KMS-11 (cell line): ENCODE measurements around the gene GRID1.

Source experiments
- H2AFZ ChIP-seq: fragments of 200-600 bp; sonication (generic); 2 replicates; pipeline ENCODE4 v1.6.1; 2016; ENCODE audit warnings: antibody characterized with exemption, mixed run types, low read depth
- H3K27ac ChIP-seq: fragments of 200-600 bp; sonication (generic); 2 replicates; pipeline ENCODE4 v1.6.1; 2016; ENCODE audit warnings: mild to moderate bottlenecking, mixed run types
- H3K27me3 ChIP-seq: fragments of 200-600 bp; sonication (generic); 2 replicates; pipeline ENCODE4 v1.6.1; 2017; ENCODE audit warnings: mild to moderate bottlenecking, low read depth, mixed run types, moderate library complexity; ENCODE audit not compliant: insufficient read depth
- H3K36me3 ChIP-seq: fragments of 200-600 bp; sonication (generic); 2 replicates; pipeline ENCODE4 v1.6.1; 2017; ENCODE audit warnings: mild to moderate bottlenecking, mixed run types; ENCODE audit not compliant: insufficient read depth
- H3K4me1 ChIP-seq: fragments of 200-600 bp; sonication (generic); 2 replicates; pipeline ENCODE4 v1.6.1; 2016; ENCODE audit warnings: mild to moderate bottlenecking, low read depth, mixed run types; ENCODE audit not compliant: poor library complexity, severe bottlenecking
- H3K4me2 ChIP-seq: fragments of 200-600 bp; sonication (generic); 2 replicates; pipeline ENCODE4 v1.7.0; 2016; ENCODE audit warnings: mild to moderate bottlenecking, mixed run types
- H3K4me3 ChIP-seq: fragments of 200-600 bp; sonication (generic); IDR thresholded peaks from 2 replicates; pipeline ENCODE4 v1.6.1; 2017; ENCODE audit warnings: low read depth, low read length, mixed read lengths; ENCODE audit not compliant: insufficient read depth
- H3K79me2 ChIP-seq: fragments of 200-600 bp; sonication (generic); 2 replicates; pipeline ENCODE4 v1.6.1; 2016; ENCODE audit warnings: low read depth, mixed run types; ENCODE audit not compliant: insufficient read depth
- H3K9ac ChIP-seq: fragments of 200-600 bp; sonication (generic); 2 replicates; pipeline ENCODE4 v1.6.1; 2016; ENCODE audit warnings: mild to moderate bottlenecking, mixed run types
- H4K20me1 ChIP-seq: fragments of 200-600 bp; sonication (generic); 2 replicates; pipeline ENCODE4 v1.6.1; 2016; ENCODE audit warnings: mild to moderate bottlenecking, mixed run types; ENCODE audit not compliant: insufficient read depth
- CTCF ChIP-seq: fragments of 200-600 bp; sonication (generic); conservative IDR thresholded peaks from 2 replicates; pipeline ENCODE4 v1.6.1; 2017; ENCODE audit warnings: low read depth, mild to moderate bottlenecking, antibody characterized with exemption, low read length, moderate library complexity, mixed read lengths

The GRID1 gene

GRCh38 chr10:86053675-86054074, 312.9 kb downstream of the GRID1 start:
- no peaks in the 10 kb centered on the region for H3K79me2 ChIP-seq
- TF ChIP-seq CTCF: no peak

GRCh38 chr10:86051586-86051985, 315.0 kb downstream of the GRID1 start:
- Histone ChIP-seq H3K79me2 (no peaks in the 10 kb centered on the region), H3K4me3 (no peak overlapping the region), H3K27ac (no peak overlapping the region), H3K4me1 (peaks cover 41% of the 10 kb centered on the region), H4K20me1 (no peaks in the 10 kb centered on the region), H3K9ac (no peak overlapping the region), H3K4me2 (no peak overlapping the region), H3K27me3 (no peaks in the 10 kb centered on the region), H3K36me3 (no peaks in the 10 kb centered on the region), H2AFZ (no peak overlapping the region)
- TF ChIP-seq CTCF: no peak

More at GRCh38 chr10:86053675-86054074, 312.9 kb downstream of the GRID1 start:
- H3K4me3 ChIP-seq: no peak overlapping the region
- no peak overlapping the region for H3K4me2 ChIP-seq
- no peaks in the 10 kb centered on the region for H3K36me3 ChIP-seq
- no peaks in the 10 kb centered on the region for H4K20me1 ChIP-seq
- no peak overlapping the region for H3K27ac ChIP-seq
- H2AFZ ChIP-seq: no peak overlapping the region
- peaks cover 21% of the 10 kb centered on the region for H3K4me1 ChIP-seq
- no peak overlapping the region for H3K9ac ChIP-seq
- no peaks in the 10 kb centered on the region for H3K27me3 ChIP-seq

- no peak overlapping the region for H3K4me3 ChIP-seq
- no peaks in the 10 kb centered on the region for H3K79me2 ChIP-seq
- H3K4me1 ChIP-seq: peaks cover 53% of the 10 kb centered on the region
- no peak for TF ChIP-seq CTCF
- no peaks in the 10 kb centered on the region for H3K27me3 ChIP-seq
- H4K20me1 ChIP-seq: no peaks in the 10 kb centered on the region
- H3K27ac ChIP-seq: no peak overlapping the region
- no peak overlapping the region for H2AFZ ChIP-seq
- H3K36me3 ChIP-seq: no peaks in the 10 kb centered on the region
- peak overlapping the region; percentile 21; the same call in 1 of the 2 replicates for H3K4me2 ChIP-seq
- H3K9ac ChIP-seq: no peak overlapping the region
These were observed 317.2 kb downstream of the GRID1 start for GRCh38 chr10:86049442-86049841.

- Histone ChIP-seq H3K4me2 (peak overlapping the region; percentile 21; the same call in 1 of the 2 replicates), H3K27ac (peak overlapping the region; percentile 60; the same call in 1 of the 2 replicates), H3K4me1 (peaks cover 53% of the 10 kb centered on the region), H3K36me3 (no peaks in the 10 kb centered on the region), H2AFZ (no peak overlapping the region), H3K4me3 (no peak overlapping the region), H3K9ac (no peak overlapping the region), H3K27me3 (no peaks in the 10 kb centered on the region), H3K79me2 (no peaks in the 10 kb centered on the region), H4K20me1 (no peaks in the 10 kb centered on the region)
- TF ChIP-seq CTCF: no peak
These were observed 317.6 kb downstream of the GRID1 start for GRCh38 chr10:86048973-86049372.
